ENCODE results near the gene TEDC1.

TEDC1 gene

DNA sequence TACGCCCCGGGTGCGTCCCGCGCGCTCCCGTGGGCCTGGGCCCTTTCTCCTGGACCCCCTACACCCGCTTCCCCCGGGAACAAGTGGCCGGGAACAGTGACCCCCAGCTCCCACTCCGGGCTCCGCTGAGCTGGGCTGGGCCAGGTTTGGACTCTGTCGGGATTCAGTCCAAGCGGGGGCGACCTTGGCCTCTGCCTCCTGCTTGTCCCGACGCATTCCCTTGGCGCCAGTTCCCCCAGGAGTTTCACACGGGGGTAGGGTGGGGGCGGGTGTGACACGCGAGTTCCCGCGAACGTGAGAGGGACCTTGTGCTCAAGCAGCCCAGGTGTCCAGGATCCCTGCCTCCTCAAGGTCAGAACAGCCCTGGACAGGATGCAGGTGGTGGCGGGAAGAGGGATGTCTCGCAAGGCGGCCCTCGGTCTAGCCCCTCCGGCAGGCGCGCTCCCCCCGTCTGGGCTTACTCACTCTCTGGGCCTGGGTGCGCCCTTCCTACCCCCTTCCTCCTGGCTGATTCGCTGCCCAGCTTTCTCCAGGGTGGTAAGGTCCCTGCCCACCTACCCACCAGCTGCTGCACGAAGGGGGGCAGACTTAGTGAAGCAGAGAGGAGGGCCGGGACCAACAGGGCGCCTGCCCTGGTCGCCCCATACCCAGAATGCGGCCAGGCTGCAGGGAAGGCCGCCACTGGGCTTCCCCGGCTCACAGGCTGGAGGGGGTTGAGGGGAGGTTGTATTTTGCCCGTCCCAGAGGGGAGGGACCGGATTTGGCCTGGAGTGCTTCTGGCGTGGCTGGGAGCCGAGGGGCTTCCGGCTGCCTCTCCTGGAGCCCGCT lies 15.6 kb upstream of the TEDC1 start:
- POLR2A ChIA-PET, result no interaction called here
- DNase-seq (ENCODE audit: low read depth, low spot score), result no peak
- TF ChIP-seq, protein P1, sequence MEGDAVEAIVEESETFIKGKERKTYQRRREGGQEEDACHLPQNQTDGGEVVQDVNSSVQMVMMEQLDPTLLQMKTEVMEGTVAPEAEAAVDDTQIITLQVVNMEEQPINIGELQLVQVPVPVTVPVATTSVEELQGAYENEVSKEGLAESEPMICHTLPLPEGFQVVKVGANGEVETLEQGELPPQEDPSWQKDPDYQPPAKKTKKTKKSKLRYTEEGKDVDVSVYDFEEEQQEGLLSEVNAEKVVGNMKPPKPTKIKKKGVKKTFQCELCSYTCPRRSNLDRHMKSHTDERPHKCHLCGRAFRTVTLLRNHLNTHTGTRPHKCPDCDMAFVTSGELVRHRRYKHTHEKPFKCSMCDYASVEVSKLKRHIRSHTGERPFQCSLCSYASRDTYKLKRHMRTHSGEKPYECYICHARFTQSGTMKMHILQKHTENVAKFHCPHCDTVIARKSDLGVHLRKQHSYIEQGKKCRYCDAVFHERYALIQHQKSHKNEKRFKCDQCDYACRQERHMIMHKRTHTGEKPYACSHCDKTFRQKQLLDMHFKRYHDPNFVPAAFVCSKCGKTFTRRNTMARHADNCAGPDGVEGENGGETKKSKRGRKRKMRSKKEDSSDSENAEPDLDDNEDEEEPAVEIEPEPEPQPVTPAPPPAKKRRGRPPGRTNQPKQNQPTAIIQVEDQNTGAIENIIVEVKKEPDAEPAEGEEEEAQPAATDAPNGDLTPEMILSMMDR (IDR thresholded peaks at IDR 0.05; ENCODE audit: insufficient read depth, low read length, missing control alignments), result no peak
- H3K4me3 ChIP-seq (ENCODE audit: low read depth, low read length), result peak overlapping the region; percentile 62
- CTCF ChIA-PET, result interaction anchor here (1.0 kb wide), 1 partner anchor 14 kb away, joined by 4 read pairs; no protein-coding TSS in a partner anchor

DNA sequence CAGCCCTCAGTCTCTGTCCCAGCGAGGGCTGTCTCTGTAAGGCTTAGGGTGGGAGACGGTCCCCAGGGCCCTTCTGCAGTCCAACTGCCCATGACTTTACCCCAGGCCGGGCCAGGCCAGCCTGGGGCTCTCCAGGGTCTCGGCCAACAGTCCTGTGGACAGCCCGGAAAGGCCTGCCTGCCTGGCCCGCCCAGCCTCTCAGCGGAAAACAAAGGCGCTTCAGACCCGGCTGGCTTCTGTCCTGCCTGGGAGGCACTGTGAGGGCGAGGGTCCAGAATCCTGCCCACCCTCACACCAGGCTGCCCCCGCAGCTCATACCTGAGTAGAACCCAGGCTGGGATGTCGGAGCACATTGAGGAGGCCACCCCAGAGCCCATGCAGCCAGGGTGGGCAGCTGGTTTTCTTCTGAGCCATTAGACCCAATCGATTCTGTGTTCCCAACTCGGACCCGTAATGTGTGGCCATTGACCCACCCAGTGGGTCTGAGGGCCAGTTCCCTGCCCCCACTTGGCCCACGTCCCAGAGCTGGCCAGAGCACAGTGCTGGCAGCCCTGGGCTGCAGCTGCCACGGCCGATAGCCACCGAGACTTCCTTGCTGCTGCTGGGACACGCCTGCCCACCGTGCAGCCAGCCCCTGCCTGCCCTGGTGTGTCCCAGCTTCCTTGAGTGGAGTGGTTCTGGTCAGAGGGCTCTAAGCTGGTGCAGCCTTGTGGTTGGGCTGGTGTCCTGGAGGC lies 14.8 kb upstream of the TEDC1 start:
- H3K4me3 ChIP-seq (ENCODE audit: low read depth, low read length), result no peak overlapping the region; the same call in 1 of the 2 replicates
- DNase-seq (ENCODE audit: low read depth, low spot score), result no peak
- POLR2A ChIA-PET, result no interaction called here
- CTCF ChIA-PET, result interaction anchor here (1.5 kb wide), 1 partner anchor 14 kb away, joined by 4 read pairs; no protein-coding TSS in a partner anchor
- TF ChIP-seq, protein P1 (IDR thresholded peaks at IDR 0.05; ENCODE audit: insufficient read depth, low read length, missing control alignments), result no peak

DNA sequence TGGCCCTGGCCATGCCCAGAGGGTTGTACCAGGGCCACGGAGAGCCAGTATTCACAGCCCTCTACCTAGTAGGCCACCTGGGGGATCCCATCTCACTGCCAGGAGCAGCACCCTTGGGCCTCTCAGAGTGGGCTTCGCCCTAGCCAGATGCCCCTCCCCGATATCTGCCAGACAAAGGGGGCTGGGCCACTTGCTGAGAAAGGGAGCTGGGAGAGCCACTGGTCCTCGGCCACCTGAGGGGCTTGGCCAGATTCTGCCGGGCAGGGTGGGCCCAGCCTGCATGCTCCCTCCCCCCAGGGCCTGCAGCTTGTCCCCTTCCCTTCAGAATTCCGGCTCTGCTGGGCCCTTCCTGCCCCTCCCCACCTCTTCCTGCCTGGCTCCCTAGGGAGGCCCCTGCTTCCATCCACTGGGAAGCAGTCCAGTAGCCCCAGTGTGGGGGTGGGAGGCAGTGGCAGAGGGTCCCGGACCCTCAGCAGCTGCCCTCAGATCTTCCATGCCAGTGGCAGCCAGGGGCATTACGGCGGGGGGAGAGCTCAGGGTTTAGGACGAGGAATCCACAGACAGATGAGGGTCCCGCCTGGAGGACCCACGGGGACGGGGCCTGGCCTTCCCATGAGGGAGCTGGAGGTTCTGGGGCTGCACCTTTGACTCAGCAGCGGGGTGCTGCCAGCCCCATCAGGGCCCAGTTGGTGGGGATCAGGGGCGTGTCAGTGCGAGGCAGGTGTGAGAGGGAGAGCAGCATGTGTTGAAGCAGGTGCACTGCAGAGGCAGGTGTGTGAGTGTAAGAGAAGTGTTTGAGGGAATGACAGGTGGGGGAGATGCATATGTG lies 14.0 kb upstream of the TEDC1 start:
- no peak for DNase-seq (ENCODE audit: low read depth, low spot score)
- ChIA-PET POLR2A (no interaction called here), CTCF (interaction anchor here (1.1 to 1.5 kb wide), 2 partner anchors 9 to 13 kb away, joined by 3 to 4 read pairs; no protein-coding TSS in a partner anchor)
- TF ChIP-seq, protein P1 (IDR thresholded peaks at IDR 0.05; ENCODE audit: insufficient read depth, low read length, missing control alignments), result no peak
- no peak overlapping the region for H3K4me3 ChIP-seq (ENCODE audit: low read depth, low read length)

DNA sequence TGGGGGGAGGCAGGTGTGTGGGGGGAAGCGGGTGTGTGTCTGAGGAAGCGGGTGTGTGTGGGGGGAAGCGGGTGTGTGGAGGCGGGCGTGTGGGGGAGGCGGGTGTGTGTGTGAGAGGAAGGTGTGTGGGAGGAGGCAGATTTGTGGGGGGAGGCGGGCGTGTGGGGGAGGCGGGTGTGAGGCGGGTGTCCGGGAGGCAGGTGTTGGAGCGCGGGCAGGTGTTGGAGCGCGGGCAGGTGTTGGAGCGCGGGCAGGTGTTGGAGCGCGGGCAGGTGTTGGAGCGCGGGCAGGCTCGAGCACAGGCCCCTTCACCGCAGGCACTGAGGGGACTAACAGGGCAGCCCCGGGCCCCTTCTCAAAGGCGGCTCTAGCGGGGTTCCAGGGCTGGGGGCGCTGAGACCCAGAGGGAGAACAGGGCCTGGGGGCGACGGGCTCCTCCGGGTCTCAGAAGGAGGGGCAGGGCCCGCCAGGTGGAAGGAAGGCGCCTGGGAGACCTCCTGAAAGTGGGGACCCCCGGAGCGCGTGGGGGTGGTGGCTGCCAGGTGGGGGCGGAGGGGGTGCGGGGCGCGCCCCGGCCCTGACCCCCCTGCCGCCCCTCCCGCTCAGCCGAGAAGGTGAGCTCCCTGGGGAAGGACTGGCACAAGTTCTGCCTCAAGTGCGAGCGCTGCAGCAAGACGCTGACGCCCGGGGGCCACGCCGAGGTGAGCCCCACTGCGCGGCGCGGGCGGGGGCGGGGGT lies 13.2 kb upstream of the TEDC1 start:
- CTCF ChIA-PET, result interaction anchor here (1.1 to 2.0 kb wide), 2 partner anchors 8 to 12 kb away, joined by 3 to 8 read pairs; no protein-coding TSS in a partner anchor
- POLR2A ChIA-PET, result no interaction called here
- no peak for DNase-seq (ENCODE audit: low read depth, low spot score)
- no peak overlapping the region for H3K4me3 ChIP-seq (ENCODE audit: low read depth, low read length)
- TF ChIP-seq, protein P1 (IDR thresholded peaks at IDR 0.05; ENCODE audit: insufficient read depth, low read length, missing control alignments), result no peak

DNA sequence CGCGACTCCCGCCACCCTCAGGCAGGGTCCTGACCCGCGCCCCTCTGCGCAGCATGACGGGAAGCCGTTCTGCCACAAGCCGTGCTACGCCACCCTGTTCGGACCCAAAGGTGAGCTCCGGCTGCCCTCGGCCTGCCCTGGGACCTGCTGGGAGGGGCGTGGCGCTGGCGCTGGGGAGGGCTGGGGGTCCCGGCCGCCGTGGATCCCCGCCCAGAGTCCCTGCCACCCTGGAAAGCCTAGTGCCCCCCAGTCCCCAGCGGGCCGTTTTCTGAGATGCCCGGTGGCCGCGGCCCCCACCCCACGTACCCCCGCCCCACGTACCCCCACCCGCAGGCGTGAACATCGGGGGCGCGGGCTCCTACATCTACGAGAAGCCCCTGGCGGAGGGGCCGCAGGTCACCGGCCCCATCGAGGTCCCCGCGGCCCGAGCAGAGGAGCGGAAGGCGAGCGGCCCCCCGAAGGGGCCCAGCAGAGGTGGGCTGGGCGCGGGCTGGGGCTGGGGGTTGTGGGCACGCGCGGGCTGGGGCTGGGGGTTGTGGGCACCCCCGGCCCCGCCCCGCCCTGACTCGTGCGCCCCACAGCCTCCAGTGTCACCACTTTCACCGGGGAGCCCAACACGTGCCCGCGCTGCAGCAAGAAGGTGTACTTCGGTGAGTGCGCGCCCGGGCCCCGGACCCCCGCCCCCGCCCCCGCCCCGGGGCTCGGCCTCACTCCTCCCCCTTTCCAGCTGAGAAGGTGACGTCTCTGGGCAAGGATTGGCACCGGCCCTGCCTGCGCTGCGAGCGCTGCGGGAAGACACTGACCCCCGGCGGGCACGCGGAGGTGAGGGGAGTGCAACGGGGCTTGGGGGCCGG lies 12.4 kb upstream of the TEDC1 start:
- ChIA-PET CTCF (interaction anchor here (2.0 kb wide), 1 partner anchor 11 kb away, joined by 8 read pairs; no protein-coding TSS in a partner anchor), POLR2A (no interaction called here)
- no peak overlapping the region for H3K4me3 ChIP-seq (ENCODE audit: low read depth, low read length)
- TF ChIP-seq, protein P1 (IDR thresholded peaks at IDR 0.05; ENCODE audit: insufficient read depth, low read length, missing control alignments), result no peak
- DNase-seq (ENCODE audit: low read depth, low spot score), result no peak
